K562 (cell line): Measurements from ENCODE around the gene BNIPL. TPM values are rescaled to one million over a fixed set of nuclear protein-coding genes. Genes with fewer than 3 reads are reported as not detected.

Experiments used
- ELF1 ChIP-seq: fragments of 200-800 bp; sonication (Bioruptor generic); IDR thresholded peaks from 2 replicates; pipeline ENCODE4 v1.6.1; 2016; ENCODE audit warnings: missing genetic modification characterization, missing compliant biosample characterization
- ELF2 ChIP-seq: fragments of 250-450 bp; sonication (Bioruptor Pico); IDR thresholded peaks from 2 replicates; pipeline ENCODE4 v1.5.0; 2021; ENCODE audit warnings: mild to moderate bottlenecking
- NONO ChIP-seq, 2 experiments: fragments of 200-400 bp in 1 of 2; fragments of 450-650 bp in 1 of 2; formaldehyde crosslinking in 1 of 2; IDR thresholded peaks; 2 replicates each; pipeline ENCODE4 v1.6.1; 2017; ENCODE audit warnings: low read depth in 2 of 2, mild to moderate bottlenecking in 2 of 2, moderate library complexity in 2 of 2, low read length in 1 of 2
- RBM14 ChIP-seq: fragments of 200-400 bp; formaldehyde crosslinking; IDR thresholded peaks from 2 replicates; pipeline ENCODE4 v1.6.1; 2018; ENCODE audit warnings: low read depth, mild to moderate bottlenecking, low read length, moderate library complexity, borderline replicate concordance; ENCODE audit not compliant: insufficient read depth
- TAF1 ChIP-seq: IDR thresholded peaks from 2 replicates; pipeline ENCODE4 v1.6.1; 2011; ENCODE audit warnings: mild to moderate bottlenecking, low read length, moderate library complexity; ENCODE audit not compliant: insufficient read depth, control insufficient read depth, severe bottlenecking; ENCODE audit errors: extremely low read depth
- TEAD2 ChIP-seq: fragments of 450-650 bp; IDR thresholded peaks from 2 replicates; pipeline ENCODE4 v1.6.1; 2016; ENCODE audit warnings: missing genetic modification characterization, control low read depth, missing compliant biosample characterization
- ZNF717 ChIP-seq: fragments of 250-450 bp; sonication (Bioruptor Pico); IDR thresholded peaks from 2 replicates; pipeline ENCODE4 v1.5.0; 2021
- polyA plus RNA-seq, 8 experiments: library from polyadenylated mRNA; depleted of rRNA in 4 of 8; stranded (reverse) in 5 of 8; unstranded in 3 of 8; fragments of >200 nt; fragmentation: Nextera tagmentation in 2 of 8; fragmentation: Illumina TruSeq in 1 of 8; extraction: Ambion mirVana in 2 of 8; extraction: Trizol in 1 of 8; gene quantifications; 2 replicates each; pipeline versions ENCODE4 v1.2.1 to v1.2.3, GENCODE V29; 2011 to 2014; ENCODE audit warnings: inconsistent platforms in 1 of 8, missing spikeins in 1 of 8
- total RNA-seq, 7 experiments: library from RNA; depleted of rRNA in 6 of 7; stranded (reverse); fragments of >200 nt in 6 of 7; fragmentation: Illumina TruSeq in 2 of 7; extraction: Trizol in 2 of 7; gene quantifications; 2 replicates each; pipeline versions ENCODE4 v1.2.1 to v1.2.3, GENCODE V29; 2011 to 2021; ENCODE audit warnings: low replicate concordance in 1 of 7
- TF ChIP-seq, protein P1 (sequence below): fragments of 450-650 bp; IDR thresholded peaks from 2 replicates; pipeline ENCODE4 v1.6.1; 2017; ENCODE audit warnings: antibody characterized with exemption, mild to moderate bottlenecking
- TF ChIP-seq, protein P2 (sequence below): sonication (generic); formaldehyde crosslinking; IDR thresholded peaks from 2 replicates; pipeline ENCODE4 v1.8.0; 2023; ENCODE audit warnings: missing genetic modification reagents, mild to moderate bottlenecking, borderline replicate concordance
- TF ChIP-seq, protein P3 (sequence below): fragments of 450-650 bp; formaldehyde crosslinking; IDR thresholded peaks from 2 replicates; pipeline ENCODE4 v1.4.0; 2020; ENCODE audit warnings: mild to moderate bottlenecking, moderate library complexity
- TF ChIP-seq, protein P4 (sequence below): fragments of 450-650 bp; formaldehyde crosslinking; conservative IDR thresholded peaks from 2 replicates; pipeline ENCODE4 v1.4.0; 2022; ENCODE audit warnings: mild to moderate bottlenecking, missing genetic modification characterization
- TF ChIP-seq, protein P5 (sequence below): fragments of 450-650 bp; IDR thresholded peaks from 2 replicates; pipeline ENCODE4 v1.6.1; 2018; ENCODE audit warnings: mild to moderate bottlenecking, low read depth; ENCODE audit not compliant: partially characterized antibody

The BNIPL gene
- total and polyA plus RNA-seq, 9 of the 15 experiments (the other 6 are each of a cell fraction or from before 2014, with no cell fraction given) = 0.08 to 1.4 (median 0.68) TPM

DNA sequence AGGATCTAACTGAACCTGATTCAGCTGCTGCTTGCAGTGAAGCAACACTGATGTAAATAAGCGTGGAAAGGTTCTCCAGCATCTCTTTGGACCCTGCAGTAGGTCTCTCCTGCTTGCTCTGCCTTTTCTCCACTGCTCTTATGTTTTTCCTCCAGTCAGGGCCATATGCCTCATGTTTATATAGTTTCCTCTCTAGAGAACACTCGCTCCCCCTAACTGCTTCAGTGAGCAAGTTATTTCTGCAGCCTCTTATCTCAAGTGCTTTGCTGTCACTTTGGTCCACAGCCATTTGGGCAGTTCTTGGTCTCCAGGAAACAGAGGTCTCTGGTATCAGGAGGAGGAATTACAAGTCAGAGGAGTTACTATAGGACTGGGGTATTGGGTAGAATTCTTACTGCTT, 22.9 kb upstream of the BNIPL start (continued):
- TF ChIP-seq, protein P1, sequence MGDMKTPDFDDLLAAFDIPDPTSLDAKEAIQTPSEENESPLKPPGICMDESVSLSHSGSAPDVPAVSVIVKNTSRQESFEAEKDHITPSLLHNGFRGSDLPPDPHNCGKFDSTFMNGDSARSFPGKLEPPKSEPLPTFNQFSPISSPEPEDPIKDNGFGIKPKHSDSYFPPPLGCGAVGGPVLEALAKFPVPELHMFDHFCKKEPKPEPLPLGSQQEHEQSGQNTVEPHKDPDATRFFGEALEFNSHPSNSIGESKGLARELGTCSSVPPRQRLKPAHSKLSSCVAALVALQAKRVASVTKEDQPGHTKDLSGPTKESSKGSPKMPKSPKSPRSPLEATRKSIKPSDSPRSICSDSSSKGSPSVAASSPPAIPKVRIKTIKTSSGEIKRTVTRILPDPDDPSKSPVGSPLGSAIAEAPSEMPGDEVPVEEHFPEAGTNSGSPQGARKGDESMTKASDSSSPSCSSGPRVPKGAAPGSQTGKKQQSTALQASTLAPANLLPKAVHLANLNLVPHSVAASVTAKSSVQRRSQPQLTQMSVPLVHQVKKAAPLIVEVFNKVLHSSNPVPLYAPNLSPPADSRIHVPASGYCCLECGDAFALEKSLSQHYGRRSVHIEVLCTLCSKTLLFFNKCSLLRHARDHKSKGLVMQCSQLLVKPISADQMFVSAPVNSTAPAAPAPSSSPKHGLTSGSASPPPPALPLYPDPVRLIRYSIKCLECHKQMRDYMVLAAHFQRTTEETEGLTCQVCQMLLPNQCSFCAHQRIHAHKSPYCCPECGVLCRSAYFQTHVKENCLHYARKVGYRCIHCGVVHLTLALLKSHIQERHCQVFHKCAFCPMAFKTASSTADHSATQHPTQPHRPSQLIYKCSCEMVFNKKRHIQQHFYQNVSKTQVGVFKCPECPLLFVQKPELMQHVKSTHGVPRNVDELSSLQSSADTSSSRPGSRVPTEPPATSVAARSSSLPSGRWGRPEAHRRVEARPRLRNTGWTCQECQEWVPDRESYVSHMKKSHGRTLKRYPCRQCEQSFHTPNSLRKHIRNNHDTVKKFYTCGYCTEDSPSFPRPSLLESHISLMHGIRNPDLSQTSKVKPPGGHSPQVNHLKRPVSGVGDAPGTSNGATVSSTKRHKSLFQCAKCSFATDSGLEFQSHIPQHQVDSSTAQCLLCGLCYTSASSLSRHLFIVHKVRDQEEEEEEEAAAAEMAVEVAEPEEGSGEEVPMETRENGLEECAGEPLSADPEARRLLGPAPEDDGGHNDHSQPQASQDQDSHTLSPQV = no peak
- TF ChIP-seq NONO (IDR thresholded peaks at IDR 0.05; ENCODE audit: low read depth in 2 of 2, low read length in 1 of 2) = no peak
- TF ChIP-seq, protein P2, sequence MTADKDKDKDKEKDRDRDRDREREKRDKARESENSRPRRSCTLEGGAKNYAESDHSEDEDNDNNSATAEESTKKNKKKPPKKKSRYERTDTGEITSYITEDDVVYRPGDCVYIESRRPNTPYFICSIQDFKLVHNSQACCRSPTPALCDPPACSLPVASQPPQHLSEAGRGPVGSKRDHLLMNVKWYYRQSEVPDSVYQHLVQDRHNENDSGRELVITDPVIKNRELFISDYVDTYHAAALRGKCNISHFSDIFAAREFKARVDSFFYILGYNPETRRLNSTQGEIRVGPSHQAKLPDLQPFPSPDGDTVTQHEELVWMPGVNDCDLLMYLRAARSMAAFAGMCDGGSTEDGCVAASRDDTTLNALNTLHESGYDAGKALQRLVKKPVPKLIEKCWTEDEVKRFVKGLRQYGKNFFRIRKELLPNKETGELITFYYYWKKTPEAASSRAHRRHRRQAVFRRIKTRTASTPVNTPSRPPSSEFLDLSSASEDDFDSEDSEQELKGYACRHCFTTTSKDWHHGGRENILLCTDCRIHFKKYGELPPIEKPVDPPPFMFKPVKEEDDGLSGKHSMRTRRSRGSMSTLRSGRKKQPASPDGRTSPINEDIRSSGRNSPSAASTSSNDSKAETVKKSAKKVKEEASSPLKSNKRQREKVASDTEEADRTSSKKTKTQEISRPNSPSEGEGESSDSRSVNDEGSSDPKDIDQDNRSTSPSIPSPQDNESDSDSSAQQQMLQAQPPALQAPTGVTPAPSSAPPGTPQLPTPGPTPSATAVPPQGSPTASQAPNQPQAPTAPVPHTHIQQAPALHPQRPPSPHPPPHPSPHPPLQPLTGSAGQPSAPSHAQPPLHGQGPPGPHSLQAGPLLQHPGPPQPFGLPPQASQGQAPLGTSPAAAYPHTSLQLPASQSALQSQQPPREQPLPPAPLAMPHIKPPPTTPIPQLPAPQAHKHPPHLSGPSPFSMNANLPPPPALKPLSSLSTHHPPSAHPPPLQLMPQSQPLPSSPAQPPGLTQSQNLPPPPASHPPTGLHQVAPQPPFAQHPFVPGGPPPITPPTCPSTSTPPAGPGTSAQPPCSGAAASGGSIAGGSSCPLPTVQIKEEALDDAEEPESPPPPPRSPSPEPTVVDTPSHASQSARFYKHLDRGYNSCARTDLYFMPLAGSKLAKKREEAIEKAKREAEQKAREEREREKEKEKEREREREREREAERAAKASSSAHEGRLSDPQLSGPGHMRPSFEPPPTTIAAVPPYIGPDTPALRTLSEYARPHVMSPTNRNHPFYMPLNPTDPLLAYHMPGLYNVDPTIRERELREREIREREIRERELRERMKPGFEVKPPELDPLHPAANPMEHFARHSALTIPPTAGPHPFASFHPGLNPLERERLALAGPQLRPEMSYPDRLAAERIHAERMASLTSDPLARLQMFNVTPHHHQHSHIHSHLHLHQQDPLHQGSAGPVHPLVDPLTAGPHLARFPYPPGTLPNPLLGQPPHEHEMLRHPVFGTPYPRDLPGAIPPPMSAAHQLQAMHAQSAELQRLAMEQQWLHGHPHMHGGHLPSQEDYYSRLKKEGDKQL = no peak
- no peak for TF ChIP-seq ELF1
- no peak for TF ChIP-seq TEAD2 (tag)
- TF ChIP-seq ZNF717 = no peak
- TF ChIP-seq, protein P3, sequence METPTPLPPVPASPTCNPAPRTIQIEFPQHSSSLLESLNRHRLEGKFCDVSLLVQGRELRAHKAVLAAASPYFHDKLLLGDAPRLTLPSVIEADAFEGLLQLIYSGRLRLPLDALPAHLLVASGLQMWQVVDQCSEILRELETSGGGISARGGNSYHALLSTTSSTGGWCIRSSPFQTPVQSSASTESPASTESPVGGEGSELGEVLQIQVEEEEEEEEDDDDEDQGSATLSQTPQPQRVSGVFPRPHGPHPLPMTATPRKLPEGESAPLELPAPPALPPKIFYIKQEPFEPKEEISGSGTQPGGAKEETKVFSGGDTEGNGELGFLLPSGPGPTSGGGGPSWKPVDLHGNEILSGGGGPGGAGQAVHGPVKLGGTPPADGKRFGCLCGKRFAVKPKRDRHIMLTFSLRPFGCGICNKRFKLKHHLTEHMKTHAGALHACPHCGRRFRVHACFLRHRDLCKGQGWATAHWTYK (CRISPR knock-in tag) = no peak
- TF ChIP-seq, protein P4, sequence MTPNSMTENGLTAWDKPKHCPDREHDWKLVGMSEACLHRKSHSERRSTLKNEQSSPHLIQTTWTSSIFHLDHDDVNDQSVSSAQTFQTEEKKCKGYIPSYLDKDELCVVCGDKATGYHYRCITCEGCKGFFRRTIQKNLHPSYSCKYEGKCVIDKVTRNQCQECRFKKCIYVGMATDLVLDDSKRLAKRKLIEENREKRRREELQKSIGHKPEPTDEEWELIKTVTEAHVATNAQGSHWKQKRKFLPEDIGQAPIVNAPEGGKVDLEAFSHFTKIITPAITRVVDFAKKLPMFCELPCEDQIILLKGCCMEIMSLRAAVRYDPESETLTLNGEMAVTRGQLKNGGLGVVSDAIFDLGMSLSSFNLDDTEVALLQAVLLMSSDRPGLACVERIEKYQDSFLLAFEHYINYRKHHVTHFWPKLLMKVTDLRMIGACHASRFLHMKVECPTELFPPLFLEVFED = no peak
- TF ChIP-seq TAF1 = no peak
- no peak for TF ChIP-seq RBM14
- no peak for TF ChIP-seq ELF2 (CRISPR knock-in tag)
- TF ChIP-seq, protein P5, sequence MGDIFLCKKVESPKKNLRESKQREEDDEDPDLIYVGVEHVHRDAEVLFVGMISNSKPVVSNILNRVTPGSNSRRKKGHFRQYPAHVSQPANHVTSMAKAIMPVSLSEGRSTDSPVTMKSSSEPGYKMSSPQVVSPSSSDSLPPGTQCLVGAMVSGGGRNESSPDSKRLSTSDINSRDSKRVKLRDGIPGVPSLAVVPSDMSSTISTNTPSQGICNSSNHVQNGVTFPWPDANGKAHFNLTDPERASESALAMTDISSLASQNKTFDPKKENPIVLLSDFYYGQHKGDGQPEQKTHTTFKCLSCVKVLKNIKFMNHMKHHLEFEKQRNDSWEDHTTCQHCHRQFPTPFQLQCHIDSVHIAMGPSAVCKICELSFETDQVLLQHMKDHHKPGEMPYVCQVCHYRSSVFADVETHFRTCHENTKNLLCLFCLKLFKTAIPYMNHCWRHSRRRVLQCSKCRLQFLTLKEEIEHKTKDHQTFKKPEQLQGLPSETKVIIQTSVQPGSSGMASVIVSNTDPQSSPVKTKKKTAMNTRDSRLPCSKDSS = no peak
